Fibroblast of upper back skin (primary cell): Measurements from ENCODE around the gene SSX4.
"Not testable (repeated sequence)": the region's sequence is repeated elsewhere in the genome, so short reads cannot be mapped to it uniquely, and the experiment has no call there.

Source experiments
- DNase-seq: peaks from one replicate; pipeline ENCODE4 v3.0.0-alpha.2; 2013

The SSX4 gene

GRCh38 chrX:48383239-48383638, at the start of gene SSX4:
Gene SSX4 (plus strand): TSS chrX:48383539. CDS start chrX:48384054, 515 bp downstream.
- not testable (repeated sequence) for DNase-seq

GRCh38 chrX:48346059-48346458, 37.3 kb upstream of the SSX4 start:
- not testable (repeated sequence) for DNase-seq

GRCh38 chrX:48356315-48357094, 26.8 kb upstream of the SSX4 start, which contains the start of gene SSX3:
Gene SSX3 (minus strand): TSS chrX:48356703. CDS start chrX:48355249, 1,454 bp downstream.
- not testable (repeated sequence) for DNase-seq

DNA sequence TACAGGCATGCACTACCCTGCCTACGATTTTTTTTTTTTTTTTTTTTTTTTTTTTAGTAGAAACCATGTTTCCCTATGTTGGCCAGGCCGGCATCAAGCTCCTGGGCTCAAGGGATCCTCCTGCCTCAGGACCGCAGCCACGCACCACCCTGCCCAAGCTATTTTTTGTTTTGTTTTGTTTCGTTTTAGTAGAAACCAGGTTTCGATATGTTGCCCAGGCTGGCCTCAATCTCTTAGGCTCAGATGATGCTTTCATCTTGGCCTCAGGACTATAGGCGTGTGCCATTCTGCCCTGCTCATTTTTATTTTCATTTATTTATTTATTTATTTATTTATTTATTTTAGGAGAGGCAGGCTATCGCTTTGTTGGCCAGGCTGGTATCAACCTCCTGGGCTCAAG, 25.7 kb upstream of the SSX4 start:
- DNase-seq: no peak

- DNase-seq: not testable (repeated sequence)
Observed at GRCh38 chrX:48359281-48359680, 24.1 kb upstream of the SSX4 start.

DNA sequence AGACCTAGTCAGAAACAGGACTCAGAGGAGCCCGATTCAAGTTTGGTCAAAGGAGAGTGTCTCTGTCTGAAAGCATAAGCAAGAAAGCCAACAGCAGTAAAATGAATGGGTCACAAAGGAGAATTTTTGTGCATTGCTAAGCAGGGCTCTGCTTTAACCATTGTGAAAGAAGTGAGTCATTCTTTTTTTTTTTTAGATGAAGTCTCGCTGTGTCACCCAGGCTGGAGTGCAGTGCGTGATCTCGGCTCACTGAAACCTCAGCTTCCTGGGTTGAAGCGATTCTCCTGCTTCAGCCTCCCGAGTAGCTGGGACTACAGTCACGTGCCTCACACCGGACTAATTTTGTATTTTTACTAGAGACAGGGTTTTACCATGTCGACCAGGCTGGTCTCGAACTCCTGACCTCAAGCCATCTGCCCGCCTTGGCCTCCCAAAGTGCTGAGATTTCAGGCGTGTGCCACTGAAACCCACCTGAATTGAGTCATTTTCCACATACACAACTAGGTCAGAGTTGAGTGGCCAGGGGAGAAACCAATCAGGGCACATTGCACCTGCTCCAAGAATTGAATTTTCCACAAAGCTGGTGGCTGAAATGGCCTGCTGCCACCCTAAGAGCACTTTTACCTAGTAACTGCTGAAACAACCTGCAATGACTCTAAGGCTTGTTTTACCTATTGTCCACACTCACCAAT, 15.5 kb upstream of the SSX4 start:
- not testable (repeated sequence) for DNase-seq

DNA sequence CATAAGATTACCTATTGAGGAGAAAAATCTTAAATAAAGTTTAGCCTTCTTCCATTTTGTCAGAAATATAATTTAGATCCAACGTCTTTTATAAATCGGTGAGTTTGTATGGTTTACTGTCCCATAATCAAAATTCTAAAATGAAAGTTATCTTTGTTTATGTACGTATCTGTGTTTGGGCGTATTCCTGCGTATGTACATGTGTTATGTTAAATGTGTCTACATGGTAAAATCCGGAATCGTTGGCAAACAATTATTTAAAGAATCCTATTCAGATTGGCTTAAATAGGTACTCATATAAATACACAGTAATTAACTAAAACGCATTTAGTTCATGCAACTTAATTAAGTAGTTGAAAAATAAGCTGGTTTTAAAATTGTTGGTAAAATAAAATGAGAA, 12.9 kb upstream of the SSX4 start:
- DNase-seq: not testable (repeated sequence)

GRCh38 chrX:48396931-48397330, 13.6 kb downstream of the SSX4 start:
- DNase-seq: not testable (repeated sequence)

- not testable (repeated sequence) for DNase-seq
Observed at GRCh38 chrX:48397825-48398224, 14.5 kb downstream of the SSX4 start.

DNA sequence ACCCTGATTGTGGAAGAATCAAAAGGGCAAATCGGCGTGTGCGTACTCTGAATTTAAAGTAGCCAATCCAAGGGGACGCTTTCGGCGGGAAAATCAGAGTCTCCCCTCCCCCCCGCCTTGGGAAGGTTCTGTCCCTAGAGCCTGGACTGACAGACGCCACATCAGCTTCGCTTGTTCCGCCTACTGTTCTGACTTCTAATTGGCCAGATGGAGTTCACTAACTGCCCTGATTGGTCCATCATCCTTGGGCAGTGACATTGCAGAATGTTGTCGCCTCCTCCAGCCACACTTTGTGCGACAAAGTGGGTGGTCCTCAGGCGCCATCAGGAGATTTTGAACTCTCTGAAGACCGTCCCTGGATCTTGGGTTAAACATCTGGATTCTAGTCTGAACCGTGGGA, 28.5 kb downstream of the SSX4 start, which contains the start of gene SSX4B:
Gene SSX4B (minus strand): TSS at position 101 of the 400 bp plus-strand sequence. CDS start 588 bp downstream, outside the sequence.
- not testable (repeated sequence) for DNase-seq

GRCh38 chrX:48427027-48427716, 43.8 kb downstream of the SSX4 start:
- not testable (repeated sequence) for DNase-seq

DNA sequence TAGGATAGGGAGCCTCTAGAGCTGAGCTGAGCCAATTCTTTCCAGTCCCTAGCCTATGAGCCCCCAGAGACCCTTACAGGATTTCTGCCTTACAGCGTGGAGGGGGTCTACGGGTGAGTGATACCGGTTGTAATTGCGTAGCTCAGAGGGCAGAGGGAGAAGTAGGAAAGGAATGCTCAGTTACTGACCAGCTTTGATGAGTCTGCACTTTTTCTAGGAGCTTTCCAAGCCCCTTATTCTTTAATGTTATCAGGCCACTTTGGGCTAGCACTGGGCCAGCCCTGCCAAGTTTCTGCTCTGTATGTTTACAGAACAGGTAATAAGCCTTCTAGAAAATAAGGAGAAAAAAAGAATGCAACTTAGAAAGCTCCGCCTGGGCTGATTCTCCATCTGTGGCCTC, 46.3 kb downstream of the SSX4 start:
- DNase-seq: not testable (repeated sequence)

GRCh38 chrX:48430166-48430565, 46.8 kb downstream of the SSX4 start:
- not testable (repeated sequence) for DNase-seq

GRCh38 chrX:48433713-48434112, 50.4 kb downstream of the SSX4 start:
- not testable (repeated sequence) for DNase-seq
